ENCODE data around the gene MROH8. TPM values are rescaled to one million over a fixed set of nuclear protein-coding genes. Genes with fewer than 3 reads are reported as not detected.

Gene MROH8
- total RNA-seq, 2 donors from 2014 or later = 3.8 to 5.8 TPM

GRCh38 chr20:37120497-37120896 is 58.9 kb downstream of the MROH8 start:
- Histone ChIP-seq H3K4me3 (no peak overlapping the region), H3K36me3 (no peaks in the 10 kb centered on the region), H3K9me3 (no peaks in the 10 kb centered on the region), H3K27me3 (no peaks in the 10 kb centered on the region), H3K27ac (no peak overlapping the region), H3K4me1 (no peaks in the 10 kb centered on the region)
- DNase-seq (ENCODE audit: low spot score) = no peak
- TF ChIP-seq, protein P1, sequence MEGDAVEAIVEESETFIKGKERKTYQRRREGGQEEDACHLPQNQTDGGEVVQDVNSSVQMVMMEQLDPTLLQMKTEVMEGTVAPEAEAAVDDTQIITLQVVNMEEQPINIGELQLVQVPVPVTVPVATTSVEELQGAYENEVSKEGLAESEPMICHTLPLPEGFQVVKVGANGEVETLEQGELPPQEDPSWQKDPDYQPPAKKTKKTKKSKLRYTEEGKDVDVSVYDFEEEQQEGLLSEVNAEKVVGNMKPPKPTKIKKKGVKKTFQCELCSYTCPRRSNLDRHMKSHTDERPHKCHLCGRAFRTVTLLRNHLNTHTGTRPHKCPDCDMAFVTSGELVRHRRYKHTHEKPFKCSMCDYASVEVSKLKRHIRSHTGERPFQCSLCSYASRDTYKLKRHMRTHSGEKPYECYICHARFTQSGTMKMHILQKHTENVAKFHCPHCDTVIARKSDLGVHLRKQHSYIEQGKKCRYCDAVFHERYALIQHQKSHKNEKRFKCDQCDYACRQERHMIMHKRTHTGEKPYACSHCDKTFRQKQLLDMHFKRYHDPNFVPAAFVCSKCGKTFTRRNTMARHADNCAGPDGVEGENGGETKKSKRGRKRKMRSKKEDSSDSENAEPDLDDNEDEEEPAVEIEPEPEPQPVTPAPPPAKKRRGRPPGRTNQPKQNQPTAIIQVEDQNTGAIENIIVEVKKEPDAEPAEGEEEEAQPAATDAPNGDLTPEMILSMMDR (IDR thresholded peaks at IDR 0.05) = no peak

DNA sequence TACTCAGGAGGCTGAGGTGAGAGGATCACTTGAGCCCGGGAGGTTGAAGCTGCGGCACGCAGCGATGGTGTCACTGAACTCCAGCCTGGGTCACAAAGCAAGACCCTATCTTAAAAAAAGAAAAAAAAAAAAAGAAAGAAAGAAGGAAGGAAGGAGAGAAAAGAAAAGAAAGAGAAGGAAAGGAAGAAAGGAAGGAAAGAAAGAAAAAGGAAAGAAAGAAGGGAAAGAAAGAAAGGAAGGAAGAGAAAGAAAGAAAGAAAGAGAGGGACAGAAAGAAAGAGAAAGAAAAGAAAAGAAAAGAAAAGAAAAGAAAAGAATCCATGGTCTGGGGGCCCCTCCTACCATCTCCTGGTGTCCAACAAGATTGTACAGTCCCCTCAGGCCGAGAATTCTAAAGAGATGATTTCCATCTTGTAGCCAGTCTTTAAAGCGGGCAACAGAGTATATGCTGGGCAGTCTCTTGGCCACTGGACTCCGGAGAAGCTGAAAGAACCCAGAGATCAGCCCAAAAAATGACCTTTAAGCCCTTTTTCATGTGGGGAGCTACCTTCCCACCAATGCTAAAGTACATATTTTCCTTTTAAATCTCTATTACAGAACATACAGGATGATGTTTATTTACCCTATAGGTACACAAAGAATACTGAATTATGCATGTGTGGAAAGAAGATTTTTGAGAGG is 59.9 kb downstream of the MROH8 start:
- no peaks in the 10 kb centered on the region for H3K4me1 ChIP-seq
- no peaks in the 10 kb centered on the region for H3K9me3 ChIP-seq
- no peaks in the 10 kb centered on the region for H3K27me3 ChIP-seq
- H3K4me3 ChIP-seq = no peak overlapping the region
- no peak overlapping the region for H3K27ac ChIP-seq
- TF ChIP-seq, protein P1 (IDR thresholded peaks at IDR 0.05) = no peak
- DNase-seq (ENCODE audit: low spot score) = no peak
- no peaks in the 10 kb centered on the region for H3K36me3 ChIP-seq

GRCh38 chr20:37114012-37114411 is 65.3 kb downstream of the MROH8 start:
- H3K4me1 ChIP-seq = no peaks in the 10 kb centered on the region
- H3K27me3 ChIP-seq = no peaks in the 10 kb centered on the region
- DNase-seq (ENCODE audit: low spot score) = no peak
- no peak overlapping the region for H3K27ac ChIP-seq
- no peaks in the 10 kb centered on the region for H3K36me3 ChIP-seq
- no peaks in the 10 kb centered on the region for H3K9me3 ChIP-seq
- H3K4me3 ChIP-seq = no peak overlapping the region
- TF ChIP-seq, protein P1 (IDR thresholded peaks at IDR 0.05) = no peak

DNA sequence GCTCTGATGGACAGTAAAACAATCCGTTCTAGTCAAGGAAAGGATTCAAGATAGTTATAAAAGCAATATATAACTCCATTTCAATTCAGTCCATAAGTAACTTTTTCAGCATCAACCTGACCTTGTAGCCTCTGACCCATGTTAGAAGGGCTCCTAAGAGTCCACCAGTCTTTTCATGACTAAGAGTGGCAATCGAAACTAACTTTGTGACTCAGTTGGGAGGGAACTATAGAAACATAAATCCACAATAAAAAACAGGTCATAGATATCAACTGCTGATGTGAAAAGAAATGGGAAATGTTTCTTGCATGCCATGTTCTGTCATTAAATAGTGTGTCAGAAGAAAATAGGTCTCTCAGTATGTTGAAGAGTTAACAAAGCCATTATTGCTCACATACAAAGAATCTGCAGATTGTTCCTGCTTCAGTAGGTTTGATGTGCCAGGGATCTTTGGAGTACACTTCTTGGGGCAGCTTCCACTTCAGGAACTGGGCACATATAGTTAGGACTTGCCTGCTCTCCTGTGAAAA is 67.4 kb downstream of the MROH8 start:
- no peaks in the 10 kb centered on the region for H3K4me1 ChIP-seq
- TF ChIP-seq, protein P1 (IDR thresholded peaks at IDR 0.05) = no peak
- no peak overlapping the region for H3K27ac ChIP-seq
- no peaks in the 10 kb centered on the region for H3K36me3 ChIP-seq
- DNase-seq (ENCODE audit: low spot score) = no peak
- no peaks in the 10 kb centered on the region for H3K9me3 ChIP-seq
- no peak overlapping the region for H3K4me3 ChIP-seq
- H3K27me3 ChIP-seq = no peaks in the 10 kb centered on the region

DNA sequence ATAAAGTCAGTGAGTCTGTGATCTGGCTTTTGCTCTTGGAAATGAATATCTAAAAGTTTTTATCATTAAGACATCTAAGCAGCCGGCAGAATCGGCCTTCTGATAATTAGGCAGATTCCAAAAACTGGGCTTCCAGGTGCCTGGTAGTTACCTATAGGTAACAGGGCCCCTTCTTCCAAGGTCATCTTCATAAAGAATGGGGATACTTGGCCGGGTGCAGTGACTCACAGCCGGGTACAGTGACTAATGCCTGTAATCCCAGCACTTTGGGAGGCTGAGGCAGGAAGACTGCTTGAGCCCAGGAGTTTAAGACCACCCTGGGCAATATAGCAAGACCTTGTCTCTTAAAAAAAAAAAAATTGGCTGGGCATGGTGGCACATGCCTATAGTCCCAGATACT is 70.7 kb downstream of the MROH8 start:
- TF ChIP-seq, protein P1 (IDR thresholded peaks at IDR 0.05) = no peak
- Histone ChIP-seq H3K36me3 (no peaks in the 10 kb centered on the region), H3K27me3 (no peaks in the 10 kb centered on the region), H3K9me3 (no peaks in the 10 kb centered on the region), H3K27ac (no peak overlapping the region), H3K4me1 (no peaks in the 10 kb centered on the region), H3K4me3 (no peak overlapping the region)
- no peak for DNase-seq (ENCODE audit: low spot score)

DNA sequence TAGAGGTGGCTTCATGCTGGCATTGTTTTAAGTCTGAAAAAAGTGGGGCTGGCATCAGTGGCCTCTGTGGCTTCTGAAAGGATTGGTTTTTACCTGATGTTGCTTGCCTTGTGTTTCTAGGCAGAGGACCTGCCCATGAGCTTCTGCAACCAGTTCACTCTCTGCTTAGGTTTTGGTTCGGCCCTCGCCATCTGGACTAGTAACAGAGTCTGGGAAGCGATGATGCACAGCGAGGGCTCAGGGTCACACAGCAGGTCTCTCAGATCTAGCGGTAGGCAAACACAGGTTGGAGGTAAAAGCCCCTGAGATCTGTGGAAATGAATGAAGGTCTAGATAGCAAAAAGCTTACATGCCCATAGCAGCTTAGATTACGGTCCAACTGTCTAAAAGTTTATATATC is 76.8 kb downstream of the MROH8 start:
- H3K4me1 ChIP-seq = no peaks in the 10 kb centered on the region
- no peak overlapping the region for H3K27ac ChIP-seq
- no peak overlapping the region for H3K4me3 ChIP-seq
- no peaks in the 10 kb centered on the region for H3K9me3 ChIP-seq
- no peak for DNase-seq (ENCODE audit: low spot score)
- TF ChIP-seq, protein P1 (IDR thresholded peaks at IDR 0.05) = no peak
- no peaks in the 10 kb centered on the region for H3K36me3 ChIP-seq
- no peaks in the 10 kb centered on the region for H3K27me3 ChIP-seq

All from right atrium auricular region (tissue), 2 donors.